ENCODE measurements around the gene PSMB2.
"Not testable (repeated sequence)": the region's sequence is repeated elsewhere in the genome, so short reads cannot be mapped to it uniquely, and the experiment has no call there.

PSMB2 gene

DNA sequence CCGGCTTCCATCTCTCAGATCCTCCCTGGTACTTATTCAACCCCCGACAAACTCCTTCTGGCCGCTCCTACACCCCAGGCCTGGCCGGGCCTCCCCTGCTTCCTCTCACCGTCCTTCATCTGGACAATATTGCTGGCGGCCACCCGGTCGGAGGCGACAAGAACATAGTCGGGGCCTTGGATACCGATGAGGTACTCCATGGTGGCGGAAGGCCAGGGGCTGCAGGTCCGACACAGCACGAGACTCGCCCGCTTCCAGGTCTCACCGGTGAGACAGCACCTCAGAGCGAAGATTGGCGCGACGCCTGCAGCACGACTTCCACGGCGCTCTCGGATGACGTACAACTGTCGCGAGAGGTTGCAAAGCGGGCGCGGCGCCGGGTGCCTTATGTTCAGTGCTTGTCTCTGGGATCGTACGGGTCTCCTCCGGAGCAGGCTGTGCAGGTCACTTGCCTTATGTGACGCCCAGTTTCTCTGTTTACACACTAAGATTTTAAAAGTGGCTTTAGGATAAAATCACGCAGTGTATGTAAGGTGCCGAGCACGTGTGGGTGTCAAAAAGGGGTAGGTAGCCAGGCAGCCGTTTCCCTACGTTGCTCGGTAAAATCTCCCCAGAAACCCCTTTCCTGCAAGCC is at the start of gene PSMB2:
Gene PSMB2 (minus strand): TSS at position 294 of the 634 bp plus-strand sequence. CDS start 94 bp downstream, at position 200.
- peak; percentile 100 for DNase-seq

- no peak for DNase-seq
These were observed 49.8 kb upstream of the PSMB2 start for GRCh38 chr1:35691080-35691479.

DNA sequence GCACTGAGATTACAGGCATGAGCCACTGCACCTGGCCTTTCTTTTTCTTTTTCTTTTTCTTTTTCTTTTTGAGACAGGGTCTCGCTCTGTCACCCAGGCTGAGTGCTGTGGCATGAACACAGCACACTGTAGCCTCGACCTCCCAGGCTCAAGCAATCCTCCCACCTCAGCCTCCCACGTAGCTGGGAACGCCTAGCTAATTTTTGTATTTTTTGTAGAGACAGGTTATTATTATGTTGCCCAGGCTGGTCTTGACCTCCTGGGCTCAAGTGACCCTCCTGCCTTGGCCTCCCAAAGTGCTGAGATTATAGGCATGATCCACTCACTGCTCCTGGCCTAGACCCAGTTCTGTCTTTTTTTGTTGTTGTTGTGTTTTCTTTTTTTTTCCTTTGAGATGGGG is 48.8 kb upstream of the PSMB2 start:
- DNase-seq = not testable (repeated sequence)

DNA sequence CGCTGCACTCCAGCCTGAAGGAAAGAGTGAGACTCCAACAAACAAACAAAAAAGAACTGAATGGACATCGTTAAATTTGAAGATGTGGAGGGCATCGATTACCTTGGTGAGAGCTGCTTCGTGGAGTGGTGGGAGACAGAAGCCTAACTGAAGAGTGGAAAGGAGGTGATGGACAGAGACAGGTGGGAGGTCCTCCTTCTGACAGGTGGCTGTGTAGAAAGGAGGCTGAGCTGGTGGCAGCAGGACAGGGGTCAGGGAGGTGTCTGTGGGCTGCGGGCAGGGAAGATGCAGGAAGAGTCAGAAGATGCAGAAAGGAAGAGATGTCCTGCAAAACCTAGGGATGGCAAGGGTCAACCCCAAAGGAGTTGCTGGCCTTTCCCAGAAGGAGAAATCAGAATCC is 46.8 kb upstream of the PSMB2 start:
- no peak for DNase-seq

DNA sequence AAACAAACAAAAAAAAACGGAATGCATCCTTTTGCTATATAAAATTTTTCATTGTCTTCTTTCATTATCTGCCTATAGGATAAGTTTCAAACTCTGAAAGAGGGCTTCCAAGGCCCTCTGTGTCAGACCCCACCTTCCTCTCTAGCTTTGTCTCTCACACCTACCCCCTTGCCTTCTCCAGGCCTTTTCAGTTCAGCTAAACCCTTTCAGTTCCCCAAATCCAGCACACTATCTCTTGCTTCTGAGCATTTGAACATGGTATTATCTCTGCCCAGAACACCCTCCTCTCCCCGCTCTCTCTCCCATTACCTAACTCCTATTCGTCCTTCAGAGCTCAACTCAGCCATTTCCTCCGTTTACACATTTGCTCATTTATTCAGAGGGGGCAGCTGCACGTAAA is 41.7 kb upstream of the PSMB2 start:
- no peak for DNase-seq

GRCh38 chr1:35680271-35680670 is 38.9 kb upstream of the PSMB2 start:
- DNase-seq = no peak

DNA sequence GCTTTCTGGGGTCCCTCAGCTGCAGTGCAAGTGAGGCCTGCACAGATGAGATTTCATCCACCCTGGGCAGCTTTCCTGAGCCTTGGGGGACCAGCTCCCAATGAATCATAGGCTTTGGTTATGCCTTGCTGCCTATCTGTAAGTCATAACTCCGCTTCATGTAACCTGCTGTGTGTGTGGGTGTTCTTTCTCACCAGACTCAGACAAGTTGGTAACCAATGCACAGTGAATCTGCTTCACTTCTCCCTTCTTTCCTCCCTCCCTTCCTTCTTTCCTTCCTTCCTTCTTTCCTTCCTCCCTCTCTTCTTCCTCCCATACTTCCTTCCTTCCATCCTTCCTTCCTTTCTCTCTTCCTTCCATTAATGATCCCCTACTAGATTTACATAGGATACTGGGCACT is 34.4 kb upstream of the PSMB2 start:
- no peak for DNase-seq

- DNase-seq = no peak
These were observed 32.8 kb upstream of the PSMB2 start for GRCh38 chr1:35674111-35674510.

DNA sequence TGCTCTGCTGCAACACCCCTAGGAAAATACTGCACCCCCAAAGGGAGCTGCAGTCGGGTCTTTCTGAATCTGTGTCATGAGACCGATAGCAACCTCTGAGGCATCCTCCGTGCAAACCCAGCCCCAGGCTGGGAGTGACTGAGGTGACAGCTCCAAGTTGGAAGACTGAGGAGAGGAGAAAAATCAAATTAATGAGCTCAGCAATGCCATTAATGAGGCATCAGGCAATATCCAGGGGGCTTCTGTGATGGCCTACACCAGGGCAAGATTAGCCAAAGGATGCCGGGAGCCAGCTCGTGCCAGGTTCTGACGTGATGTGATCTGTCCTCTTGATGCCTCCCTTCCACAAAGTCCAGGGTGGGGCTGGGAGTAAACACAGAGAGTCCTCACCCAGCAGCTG is 30.8 kb upstream of the PSMB2 start:
- DNase-seq = no peak

DNA sequence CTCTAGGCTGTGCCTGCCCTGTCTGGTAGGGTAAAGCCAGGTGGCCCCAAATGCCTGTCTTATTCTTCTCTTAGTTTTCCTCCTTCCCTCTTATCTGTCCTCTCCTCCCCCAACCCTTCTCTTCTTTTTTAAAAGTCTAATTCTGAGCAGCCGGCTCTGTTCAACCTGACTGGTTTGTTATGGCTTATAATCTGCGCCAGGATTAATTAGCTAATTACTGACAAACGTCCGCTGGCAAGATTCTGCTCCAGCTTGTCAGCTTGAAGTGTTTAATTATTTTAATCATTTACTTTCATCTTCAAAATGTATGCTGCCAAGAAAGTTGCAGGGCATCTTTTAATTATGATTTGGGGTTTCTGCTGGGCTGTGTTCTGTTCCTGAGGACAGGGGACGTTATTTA is 27.2 kb upstream of the PSMB2 start:
- DNase-seq = no peak

DNA sequence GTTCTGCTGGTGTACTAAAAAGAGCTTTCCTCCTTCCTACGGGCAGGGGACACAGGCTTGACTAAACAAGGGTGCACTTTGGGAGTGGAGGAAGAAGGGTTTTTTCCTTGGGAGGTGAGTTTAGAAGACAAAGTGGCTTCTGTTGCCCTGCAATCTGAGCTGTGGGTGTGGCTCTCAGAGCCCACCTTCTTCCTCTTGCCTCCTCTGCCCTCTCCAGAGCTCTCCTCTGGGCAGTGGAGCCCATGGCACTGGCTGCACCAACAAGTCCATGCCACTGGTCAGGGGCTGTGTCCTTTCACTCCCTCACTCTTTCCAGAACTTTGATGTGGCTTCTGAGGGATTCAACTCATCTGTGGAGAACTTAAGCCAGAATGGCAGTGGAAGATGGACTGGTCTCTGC is 25.6 kb upstream of the PSMB2 start:
- no peak for DNase-seq

DNA sequence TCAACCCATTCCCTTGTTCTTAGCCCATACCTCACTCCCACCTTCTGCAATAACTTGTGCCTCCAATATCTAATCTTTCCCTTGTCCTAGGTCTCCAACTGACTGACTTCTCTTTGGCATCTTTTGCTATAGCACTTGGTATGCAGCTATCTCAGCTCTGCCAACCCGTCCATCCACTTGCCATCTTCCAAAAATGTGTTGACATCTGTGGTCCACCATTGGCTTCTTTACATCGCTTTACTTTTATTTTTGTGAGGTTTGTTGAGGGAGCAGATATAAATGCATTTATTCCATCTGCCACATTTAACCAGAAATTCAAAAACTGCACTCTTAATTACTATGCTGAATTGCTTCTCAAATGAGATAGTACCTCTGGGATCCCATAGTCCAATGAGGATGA is 24.9 kb upstream of the PSMB2 start:
- DNase-seq = no peak

- DNase-seq = no peak
These were observed 22.1 kb upstream of the PSMB2 start for GRCh38 chr1:35663434-35663833.

DNA sequence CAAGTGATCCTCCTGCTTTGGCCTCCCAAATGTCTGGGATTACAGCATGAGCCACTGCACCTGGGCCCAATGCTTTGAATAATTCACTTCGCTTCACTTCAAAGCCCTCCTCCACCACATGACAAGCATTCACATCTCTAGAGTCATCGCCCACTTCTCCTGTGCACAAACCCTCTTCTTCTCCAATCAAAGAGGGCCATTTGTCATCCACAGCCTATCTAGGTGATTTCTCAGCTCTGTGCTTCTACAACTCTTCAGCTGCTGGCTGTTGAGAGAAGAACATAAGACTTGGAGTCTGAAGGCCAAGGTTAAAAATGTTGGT is 20.1 kb upstream of the PSMB2 start:
- no peak for DNase-seq

- peak; percentile 32 for DNase-seq
These were observed 19.5 kb upstream of the PSMB2 start for GRCh38 chr1:35660581-35661473.

- DNase-seq = peak; percentile 12
These were observed 18.3 kb upstream of the PSMB2 start for GRCh38 chr1:35659589-35659988.

- DNase-seq = peak; percentile 30
These were observed 16.5 kb upstream of the PSMB2 start for GRCh38 chr1:35657851-35658250.

DNA sequence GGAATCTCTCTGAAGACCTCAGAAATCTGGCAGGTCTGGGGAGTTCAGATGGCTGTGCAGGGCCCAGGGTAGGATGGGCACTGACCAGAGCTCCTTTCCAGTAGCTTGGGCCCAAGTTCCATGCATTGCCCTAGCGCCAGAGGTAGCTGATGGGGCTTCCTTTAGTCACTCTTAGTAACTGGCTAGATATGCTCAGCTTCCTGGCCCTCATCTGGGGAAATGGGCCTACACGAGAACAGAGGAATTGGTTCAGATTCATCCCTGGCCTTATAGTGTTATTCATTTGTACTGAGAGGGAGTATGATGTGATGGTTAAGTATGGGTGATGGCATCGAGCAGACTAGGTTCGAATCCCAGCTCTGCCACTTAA is 15.5 kb upstream of the PSMB2 start:
- peak; percentile 20 for DNase-seq

DNA sequence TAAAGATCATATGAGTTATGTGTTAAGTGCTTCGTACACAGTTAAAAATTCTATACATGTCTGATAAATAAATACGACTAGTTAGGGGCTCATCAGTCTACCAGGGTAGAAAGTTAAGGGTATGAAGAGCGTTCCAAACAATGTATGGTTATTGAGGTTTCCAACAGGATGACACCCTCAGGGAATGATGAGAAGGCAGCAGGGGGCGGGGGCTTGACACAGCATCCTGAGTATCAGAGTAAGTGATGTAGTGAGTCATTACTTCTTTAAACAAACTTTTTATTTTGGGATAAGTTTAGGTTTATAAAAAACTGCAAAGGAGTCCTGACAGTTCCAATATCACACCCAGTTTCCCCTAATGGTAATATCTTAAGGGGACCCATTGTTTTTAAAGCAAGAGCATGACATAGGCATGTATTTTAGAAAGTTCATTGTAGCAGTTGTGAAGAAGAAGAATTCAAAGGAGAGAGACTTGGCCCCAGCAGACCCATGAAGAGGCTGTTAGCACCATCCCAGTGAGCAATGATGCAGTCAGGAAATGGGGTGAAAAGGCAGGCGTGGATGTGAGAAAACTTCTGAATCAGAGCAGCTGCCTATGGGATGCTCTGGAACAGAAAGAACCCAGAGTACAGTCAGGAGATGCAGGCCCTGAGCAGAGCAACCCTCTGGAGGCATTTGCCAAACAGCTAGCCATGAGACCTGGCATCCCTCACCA is 15.0 kb upstream of the PSMB2 start:
- peak; percentile 4 for DNase-seq

DNA sequence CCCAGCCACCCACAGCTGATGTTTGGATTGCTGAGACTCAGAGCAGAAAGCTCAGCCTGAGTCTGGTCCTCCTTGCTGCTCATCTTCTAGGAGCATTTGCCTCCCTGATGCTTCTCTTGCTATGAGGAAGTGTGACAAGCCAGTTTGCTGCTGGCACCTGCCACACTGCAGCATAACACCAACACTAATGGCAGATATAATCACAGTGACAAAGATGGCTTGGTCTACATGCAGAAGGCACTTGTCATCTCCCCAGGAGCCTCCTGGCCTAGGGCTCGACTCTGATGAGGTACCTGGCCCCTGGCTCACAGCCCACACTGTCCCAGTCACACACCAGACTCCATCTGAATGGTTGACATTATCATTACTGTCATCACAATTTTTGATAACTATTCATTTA is 13.9 kb upstream of the PSMB2 start:
- no peak for DNase-seq

DNA sequence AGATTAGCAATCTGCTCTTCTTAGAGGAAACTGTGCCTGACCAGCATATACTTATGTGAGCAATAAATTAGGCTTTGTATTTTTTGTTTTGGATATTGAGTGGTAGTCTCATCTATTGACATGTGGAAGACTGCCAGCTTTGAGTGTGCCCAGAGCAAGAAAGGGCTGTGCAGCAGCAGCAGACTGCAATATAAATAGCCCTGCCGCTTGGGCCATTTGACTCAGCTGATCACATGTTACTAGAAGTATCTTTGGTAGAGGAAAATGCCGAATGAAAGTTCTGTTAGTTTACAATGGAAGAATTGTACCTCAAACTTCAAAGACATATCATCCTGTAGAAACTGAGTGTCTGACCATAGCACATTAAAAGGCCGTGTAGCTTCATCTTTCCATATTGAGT is 9.1 kb upstream of the PSMB2 start:
- DNase-seq = no peak

GRCh38 chr1:35646043-35646442 is 4.7 kb upstream of the PSMB2 start:
- no peak for DNase-seq

- DNase-seq = no peak
These were observed 2.9 kb upstream of the PSMB2 start for GRCh38 chr1:35644204-35644603.

DNA sequence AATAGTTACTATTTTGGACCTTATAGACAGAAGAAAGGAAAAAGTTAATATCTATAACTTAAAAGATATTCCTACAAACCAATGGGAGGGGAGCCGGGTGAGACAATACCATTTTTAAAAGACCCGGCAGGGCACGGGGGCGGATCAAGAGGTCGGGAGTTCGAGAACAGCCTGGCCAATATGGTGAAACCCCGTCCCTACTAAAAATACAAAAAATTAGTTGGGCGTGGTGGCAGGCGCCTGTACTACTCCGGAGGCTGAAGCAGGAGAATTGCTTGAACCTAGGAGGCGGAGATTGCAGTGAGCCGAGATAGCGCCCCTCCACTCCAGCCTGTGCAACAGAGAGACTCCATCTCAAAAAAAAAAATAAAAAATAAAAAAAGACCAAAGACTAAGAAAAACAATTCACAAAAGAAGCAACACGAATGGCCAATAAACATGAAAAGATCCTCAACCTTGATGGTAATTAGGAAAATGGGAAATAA is 1.2 kb upstream of the PSMB2 start:
- peak; percentile 58 for DNase-seq

All from activated CD8-positive, alpha-beta memory T cell treated with anti-CD3 and anti-CD28 coated beads, Interleukin-2, amount 50 U/mL, for 48 hours (primary cell).